G401 (cell line): ENCODE measurements around the gene BCAP31. TPM values are rescaled to one million over a fixed set of nuclear protein-coding genes. Genes with fewer than 3 reads are reported as not detected.
"Not testable (repeated sequence)": the region's sequence is repeated elsewhere in the genome, so short reads cannot be mapped to it uniquely, and the experiment has no call there.

Source experiments
- DNase-seq: peaks from one replicate; pipeline ENCODE4 v3.0.0-alpha.2; 2015; ENCODE audit warnings: low spot score
- in situ Hi-C: cut with HindIII; loops from 2 replicates; pipeline ENCODE4 v1.10.0; 2016; ENCODE audit warnings: low sequenced_read_pairs, mixed read lengths
- total RNA-seq: library from RNA; depleted of rRNA; stranded (reverse); fragments of >200 nt; shearing (Covaris generic); gene quantifications from 2 replicates; pipeline ENCODE4 v1.2.3, GENCODE V29; 2014

The BCAP31 gene
- total RNA-seq, 1 experiment from 2014 or later = 132 TPM

- DNase-seq = no peak
- in situ Hi-C loops = no loop called here
Measured at GRCh38 chrX:153688506-153688905, 35.7 kb downstream of the BCAP31 start.

GRCh38 chrX:153688071-153688470 is 36.1 kb downstream of the BCAP31 start:
- in situ Hi-C loops = no loop called here
- DNase-seq = no peak

- DNase-seq = peak; percentile 80
- in situ Hi-C loops = no loop called here
Measured at GRCh38 chrX:153687121-153688039, 36.8 kb downstream of the BCAP31 start, which contains the start of gene SLC6A8. SLC6A8 (plus strand) TSS chrX:153687926; CDS start chrX:153688575, 649 bp downstream.

GRCh38 chrX:153686711-153687110 is 37.5 kb downstream of the BCAP31 start:
- in situ Hi-C loops = no loop called here
- no peak for DNase-seq

GRCh38 chrX:153685751-153686696 is 38.2 kb downstream of the BCAP31 start:
- in situ Hi-C loops = no loop called here
- DNase-seq = no peak

- in situ Hi-C loops = no loop called here
- no peak for DNase-seq
Measured at GRCh38 chrX:153685156-153685536, 39.0 kb downstream of the BCAP31 start.

GRCh38 chrX:153684467-153685155 is 39.6 kb downstream of the BCAP31 start:
- in situ Hi-C loops = no loop called here
- no peak for DNase-seq

GRCh38 chrX:153683486-153683885 is 40.7 kb downstream of the BCAP31 start:
- in situ Hi-C loops, DNase-seq: not testable (repeated sequence)

GRCh38 chrX:153681175-153681574 is 43.0 kb downstream of the BCAP31 start:
- no peak for DNase-seq
- in situ Hi-C loops = no loop called here

GRCh38 chrX:153674219-153674851 is 49.9 kb downstream of the BCAP31 start:
- in situ Hi-C loops = no loop called here
- no peak for DNase-seq

- in situ Hi-C loops = no loop called here
- no peak for DNase-seq
Measured at GRCh38 chrX:153673428-153674218, 50.6 kb downstream of the BCAP31 start, which contains the start of gene PNCK. PNCK (minus strand) TSS chrX:153673813; CDS start chrX:153673076, 737 bp downstream.

GRCh38 chrX:153672531-153673427 is 51.4 kb downstream of the BCAP31 start:
- in situ Hi-C loops = no loop called here
- DNase-seq = no peak

- DNase-seq = no peak
- in situ Hi-C loops = no loop called here
Measured at GRCh38 chrX:153671589-153672530, 52.3 kb downstream of the BCAP31 start.

GRCh38 chrX:153670748-153671588 is 53.2 kb downstream of the BCAP31 start:
- in situ Hi-C loops = no loop called here
- no peak for DNase-seq
